Measurements from ENCODE around the gene MYOF. TPM values are rescaled to one million over a fixed set of nuclear protein-coding genes. Genes with fewer than 3 reads are reported as not detected.

MYOF gene
- total and polyA plus RNA-seq, 2 of the 8 experiments (the other 6 are each of a cell fraction or from before 2014, with no cell fraction given): 0.98 to 2.3 TPM

DNA sequence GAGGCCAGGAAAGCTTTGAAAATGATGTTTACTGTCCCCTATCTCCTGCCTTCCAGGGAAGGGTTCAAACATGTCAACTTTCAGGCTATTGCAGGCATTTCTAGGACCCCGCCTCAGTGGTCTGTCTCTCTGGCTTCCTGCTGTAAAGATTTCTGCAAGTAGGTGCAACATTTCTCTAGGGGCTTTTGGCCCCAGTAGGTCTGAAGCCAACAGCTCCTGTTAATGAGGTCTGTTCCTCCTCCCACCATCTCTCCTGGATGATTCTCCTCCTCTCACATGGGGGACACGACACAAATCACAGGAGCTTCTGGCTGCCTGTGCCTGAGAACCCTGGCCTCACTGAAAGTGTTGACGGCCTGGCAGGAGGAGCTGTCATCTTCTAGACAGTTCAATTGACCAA, 214.1 kb downstream of the MYOF start (continued):
- TF ChIP-seq CHD7 (IDR thresholded peaks at IDR 0.05; ENCODE audit: insufficient replicate concordance, low read length) (no peak), RAD21 (IDR thresholded peaks at IDR 0.05 in 1 of 2, conservative IDR thresholded peaks at IDR 0.05 in 1 of 2; ENCODE audit: low read depth in 2 of 2, low read length in 2 of 2) (no peak), CEBPB (IDR thresholded peaks at IDR 0.05; ENCODE audit: low read depth, low read length) (no peak)
